ENCODE measurements around the gene SGMS1. TPM values are rescaled to one million over a fixed set of nuclear protein-coding genes. Genes with fewer than 3 reads are reported as not detected.
"Not testable (repeated sequence)": the region's sequence is repeated elsewhere in the genome, so short reads cannot be mapped to it uniquely, and the experiment has no call there.

Gene SGMS1
- total RNA-seq, 1 donor from 2014 or later: 111 TPM

GRCh38 chr10:50271564-50272250, 352.0 kb downstream of the SGMS1 start:
- DNase-seq (ENCODE audit: low spot score): no peak

- DNase-seq (ENCODE audit: low spot score): not testable (repeated sequence)
Measured at GRCh38 chr10:50267877-50268276, 355.9 kb downstream of the SGMS1 start.

GRCh38 chr10:50262625-50263024, 361.1 kb downstream of the SGMS1 start:
- not testable (repeated sequence) for DNase-seq (ENCODE audit: low spot score)

GRCh38 chr10:50260791-50261281, 362.9 kb downstream of the SGMS1 start:
- DNase-seq (ENCODE audit: low spot score): no peak

Other genes starting within 250 kb of the SGMS1 start
- 7.5 TPM for gene ASAH2B, start 116.0 kb upstream of the SGMS1 start, total RNA-seq (ENCODE audit: insufficient read depth, low replicate concordance)

Data from umbilical cord (tissue), 2 donors.